ENCODE measurements around the gene VAPA. TPM values are rescaled to one million over a fixed set of nuclear protein-coding genes. Genes with fewer than 3 reads are reported as not detected.

VAPA gene
- total RNA-seq, 2 experiments from 2014 or later = 162 to 177 TPM

DNA sequence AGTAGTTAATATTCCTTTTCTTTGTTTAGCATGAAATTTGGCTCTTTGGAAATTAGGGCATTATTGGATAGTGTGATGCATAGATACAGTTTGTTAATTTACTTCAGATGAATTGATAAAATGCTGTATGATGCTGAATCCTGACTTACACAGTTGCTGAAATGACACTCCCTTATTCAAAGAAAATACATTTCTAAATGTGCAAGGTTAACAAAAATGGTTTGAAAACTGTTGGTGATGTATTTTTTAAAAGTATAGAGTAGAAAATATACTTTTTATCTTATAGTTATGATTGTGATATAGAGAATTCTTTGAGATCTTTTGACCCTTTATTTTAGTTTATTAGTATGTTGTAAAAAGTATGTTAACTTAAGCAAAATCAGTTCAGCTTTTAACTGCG is 27.8 kb downstream of the VAPA start:
- Mint-ChIP-seq H3K4me1 (ENCODE audit: low read depth) (peaks cover 15% of the 10 kb centered on the region), H3K36me3 (ENCODE audit: low read depth) (peaks cover 95% of the 10 kb centered on the region), H3K9me3 (no peaks in the 10 kb centered on the region), H3K27me3 (no peaks in the 10 kb centered on the region), H3K27ac (no peak overlapping the region), H3K4me3 (no peak overlapping the region)
- no peak for TF ChIP-seq CTCF (IDR thresholded peaks at IDR 0.05)
- POLR2A ChIA-PET = no interaction called here
- Histone ChIP-seq H3K9me3 (ENCODE audit: control insufficient read depth in 1 of 2, insufficient read depth in 1 of 2, low read length in 2 of 2) (no peaks in the 10 kb centered on the region), H3K27me3 (ENCODE audit: control insufficient read depth in 1 of 2, insufficient read depth in 2 of 2, low read length in 2 of 2) (no peaks in the 10 kb centered on the region), H3K4me3 (ENCODE audit: low read length) (no peak overlapping the region), H3K4me1 (ENCODE audit: insufficient read depth, low read length) (no peaks in the 10 kb centered on the region), H3K36me3 (ENCODE audit: insufficient read depth, low read length) (peaks cover 70% of the 10 kb centered on the region), H3K27ac (ENCODE audit: low read depth in 1 of 2, low read length in 2 of 2) (no peak overlapping the region)
- intact Hi-C loops (cut with DNase I, micrococcal nuclease) = no loop called here
- ATAC-seq (ENCODE audit: poor library complexity) (no peak), DNase-seq (no peak)
- CTCF ChIA-PET = interaction anchor here (0.9 kb wide), 1 partner anchor 9 kb away, joined by 3 read pairs; no protein-coding TSS in a partner anchor

DNA sequence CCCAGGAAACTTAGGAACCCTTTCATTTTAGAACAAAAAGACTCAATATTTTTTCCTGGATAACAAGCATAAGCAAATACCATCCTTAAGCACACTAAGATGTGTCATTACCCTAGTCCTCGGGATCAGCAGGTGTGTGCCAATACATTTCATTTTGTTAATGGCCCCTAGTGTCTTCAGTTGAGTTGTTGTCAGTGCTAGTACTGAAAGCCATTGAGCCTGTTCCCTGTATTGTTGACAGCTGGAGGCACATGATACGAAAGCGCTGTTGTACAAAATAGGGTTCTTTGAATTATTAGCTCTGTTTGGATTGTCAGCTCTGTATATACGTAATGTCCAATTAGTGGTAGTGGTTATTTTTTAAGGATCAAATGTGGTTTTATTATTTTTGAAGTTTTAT is 29.5 kb downstream of the VAPA start:
- DNase-seq (no peak), ATAC-seq (ENCODE audit: poor library complexity) (no peak)
- Mint-ChIP-seq H3K27me3 (no peaks in the 10 kb centered on the region), H3K36me3 (ENCODE audit: low read depth) (peaks cover 92% of the 10 kb centered on the region), H3K4me3 (no peak overlapping the region), H3K9me3 (no peaks in the 10 kb centered on the region), H3K4me1 (ENCODE audit: low read depth) (peaks cover 15% of the 10 kb centered on the region), H3K27ac (no peak overlapping the region)
- Histone ChIP-seq H3K27ac (ENCODE audit: low read depth in 1 of 2, low read length in 2 of 2) (no peak overlapping the region), H3K4me3 (ENCODE audit: low read length) (no peak overlapping the region), H3K27me3 (ENCODE audit: control insufficient read depth in 1 of 2, insufficient read depth in 2 of 2, low read length in 2 of 2) (no peaks in the 10 kb centered on the region), H3K36me3 (ENCODE audit: insufficient read depth, low read length) (peaks cover 63% of the 10 kb centered on the region), H3K9me3 (ENCODE audit: control insufficient read depth in 1 of 2, insufficient read depth in 1 of 2, low read length in 2 of 2) (no peaks in the 10 kb centered on the region), H3K4me1 (ENCODE audit: insufficient read depth, low read length) (no peaks in the 10 kb centered on the region)
- no peak for TF ChIP-seq CTCF (IDR thresholded peaks at IDR 0.05)
- intact Hi-C loops (cut with DNase I, micrococcal nuclease) = no loop called here
- CTCF ChIA-PET = no interaction called here
- POLR2A ChIA-PET = no interaction called here

DNA sequence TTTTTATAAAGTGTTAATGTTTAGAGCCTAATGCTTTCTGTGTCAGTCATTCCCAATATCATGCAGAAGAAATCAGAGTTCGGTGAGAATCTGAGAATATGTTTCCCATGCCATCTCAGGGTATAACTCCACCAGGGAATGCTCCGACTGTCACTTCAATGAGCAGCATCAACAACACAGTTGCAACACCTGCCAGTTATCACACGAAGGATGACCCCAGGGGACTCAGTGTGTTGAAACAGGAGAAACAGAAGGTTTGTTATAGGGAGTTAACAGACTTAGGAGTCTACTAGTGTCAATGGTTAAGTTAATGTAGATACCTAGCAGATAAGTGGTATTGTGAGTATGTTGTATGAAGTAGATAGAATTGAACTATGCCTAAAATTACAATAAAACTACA is 31.0 kb downstream of the VAPA start:
- Histone ChIP-seq H3K9me3 (ENCODE audit: control insufficient read depth in 1 of 2, insufficient read depth in 1 of 2, low read length in 2 of 2) (no peaks in the 10 kb centered on the region), H3K27me3 (ENCODE audit: control insufficient read depth in 1 of 2, insufficient read depth in 2 of 2, low read length in 2 of 2) (no peaks in the 10 kb centered on the region), H3K4me1 (ENCODE audit: insufficient read depth, low read length) (no peaks in the 10 kb centered on the region), H3K27ac (ENCODE audit: low read depth in 1 of 2, low read length in 2 of 2) (no peak overlapping the region), H3K4me3 (ENCODE audit: low read length) (no peak overlapping the region), H3K36me3 (ENCODE audit: insufficient read depth, low read length) (peaks cover 51% of the 10 kb centered on the region)
- no peak for TF ChIP-seq CTCF (IDR thresholded peaks at IDR 0.05)
- Mint-ChIP-seq H3K27ac (no peak overlapping the region), H3K27me3 (no peaks in the 10 kb centered on the region), H3K36me3 (ENCODE audit: low read depth) (peaks cover 92% of the 10 kb centered on the region), H3K9me3 (no peaks in the 10 kb centered on the region), H3K4me3 (no peak overlapping the region), H3K4me1 (ENCODE audit: low read depth) (peaks cover 15% of the 10 kb centered on the region)
- ATAC-seq (ENCODE audit: poor library complexity) (no peak), DNase-seq (no peak)
- ChIA-PET CTCF (no interaction called here), POLR2A (no interaction called here)
- intact Hi-C loops (cut with DNase I, micrococcal nuclease) = no loop called here
